ENCODE results near the gene ASAP3. TPM values are rescaled to one million over a fixed set of nuclear protein-coding genes. Genes with fewer than 3 reads are reported as not detected.

ASAP3 gene
- total and polyA plus RNA-seq, 9 donors: 37.3 to 147 (median 91.0) TPM

DNA sequence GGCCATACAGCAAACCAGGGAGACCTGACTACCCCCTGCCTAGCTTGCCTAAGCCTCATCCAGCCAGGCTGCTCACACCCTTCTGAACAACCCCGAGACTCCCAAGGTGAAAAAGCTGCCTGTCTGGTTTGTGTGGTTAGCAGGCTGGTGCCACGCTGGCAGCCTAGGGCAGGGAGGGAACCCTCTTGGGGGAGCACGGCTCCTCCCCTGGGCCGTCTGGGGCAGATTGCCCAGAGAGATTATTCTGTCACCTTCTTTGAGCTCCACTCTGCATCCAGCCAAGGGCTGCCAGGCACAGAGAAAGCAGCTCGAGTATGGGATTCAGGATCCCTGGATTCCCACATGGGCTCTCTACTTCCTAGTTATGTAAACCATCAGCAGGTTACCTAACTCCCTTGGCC lies 32.0 kb downstream of the ASAP3 start:
- intact Hi-C loops (cut with DNase I): no loop called here
- 73 to 76% (median 75%) methylated on average over 5 of the region's 5 CpGs for WGBS, 3 donors
- Histone ChIP-seq H3K4me3 (no peak overlapping the region), H3K36me3 (no peaks in the 10 kb centered on the region), H3K27me3 (no peaks in the 10 kb centered on the region), H3K4me1 (ENCODE audit: insufficient read depth) (peaks cover 7% of the 10 kb centered on the region), H3K9me3 (no peaks in the 10 kb centered on the region), H3K27ac (no peak overlapping the region)
- no peak for DNase-seq
- no peak for TF ChIP-seq POLR2A (IDR thresholded peaks at IDR 0.05)
- no peak for TF ChIP-seq EP300 (IDR thresholded peaks at IDR 0.05)
- TF ChIP-seq, protein P1, sequence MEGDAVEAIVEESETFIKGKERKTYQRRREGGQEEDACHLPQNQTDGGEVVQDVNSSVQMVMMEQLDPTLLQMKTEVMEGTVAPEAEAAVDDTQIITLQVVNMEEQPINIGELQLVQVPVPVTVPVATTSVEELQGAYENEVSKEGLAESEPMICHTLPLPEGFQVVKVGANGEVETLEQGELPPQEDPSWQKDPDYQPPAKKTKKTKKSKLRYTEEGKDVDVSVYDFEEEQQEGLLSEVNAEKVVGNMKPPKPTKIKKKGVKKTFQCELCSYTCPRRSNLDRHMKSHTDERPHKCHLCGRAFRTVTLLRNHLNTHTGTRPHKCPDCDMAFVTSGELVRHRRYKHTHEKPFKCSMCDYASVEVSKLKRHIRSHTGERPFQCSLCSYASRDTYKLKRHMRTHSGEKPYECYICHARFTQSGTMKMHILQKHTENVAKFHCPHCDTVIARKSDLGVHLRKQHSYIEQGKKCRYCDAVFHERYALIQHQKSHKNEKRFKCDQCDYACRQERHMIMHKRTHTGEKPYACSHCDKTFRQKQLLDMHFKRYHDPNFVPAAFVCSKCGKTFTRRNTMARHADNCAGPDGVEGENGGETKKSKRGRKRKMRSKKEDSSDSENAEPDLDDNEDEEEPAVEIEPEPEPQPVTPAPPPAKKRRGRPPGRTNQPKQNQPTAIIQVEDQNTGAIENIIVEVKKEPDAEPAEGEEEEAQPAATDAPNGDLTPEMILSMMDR (IDR thresholded peaks at IDR 0.05): no peak

GRCh38 chr1:23451441-23451840 lies 32.5 kb downstream of the ASAP3 start:
- peaks cover 2% of the 10 kb centered on the region for H3K4me1 ChIP-seq (ENCODE audit: insufficient read depth)
- no peak overlapping the region for H3K4me3 ChIP-seq
- TF ChIP-seq POLR2A (IDR thresholded peaks at IDR 0.05): no peak
- no peak for TF ChIP-seq EP300 (IDR thresholded peaks at IDR 0.05)
- no peaks in the 10 kb centered on the region for H3K27me3 ChIP-seq
- peak in 1 of 5 donors; percentile 14 for DNase-seq
- H3K27ac ChIP-seq: no peak overlapping the region
- H3K9me3 ChIP-seq: no peaks in the 10 kb centered on the region
- no peaks in the 10 kb centered on the region for H3K36me3 ChIP-seq
- intact Hi-C loops (cut with DNase I): no loop called here
- WGBS, 3 donors: 19 to 50% (median 43%) methylated on average over 1 of the region's 1 CpG

DNA sequence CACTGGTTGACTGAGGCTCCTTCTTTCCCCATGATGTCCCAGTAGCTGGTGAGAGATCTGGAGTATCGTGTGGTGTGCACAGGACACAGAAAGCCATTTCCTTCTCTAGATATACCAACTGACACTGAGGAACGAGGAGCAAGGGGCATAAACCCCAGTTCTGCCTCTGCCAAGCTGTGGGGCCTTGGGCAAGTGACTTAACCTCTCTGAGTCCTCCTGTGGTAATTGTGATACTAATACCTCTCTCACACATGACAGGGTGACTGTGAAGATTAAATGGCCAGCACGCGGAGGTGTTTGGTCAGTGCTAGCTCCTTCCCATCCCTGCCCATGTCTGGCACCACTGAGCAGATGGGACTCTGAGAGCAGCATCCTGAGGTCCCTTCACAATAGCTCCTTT lies 33.1 kb downstream of the ASAP3 start:
- peaks cover 2% of the 10 kb centered on the region for H3K4me1 ChIP-seq (ENCODE audit: insufficient read depth)

DNA sequence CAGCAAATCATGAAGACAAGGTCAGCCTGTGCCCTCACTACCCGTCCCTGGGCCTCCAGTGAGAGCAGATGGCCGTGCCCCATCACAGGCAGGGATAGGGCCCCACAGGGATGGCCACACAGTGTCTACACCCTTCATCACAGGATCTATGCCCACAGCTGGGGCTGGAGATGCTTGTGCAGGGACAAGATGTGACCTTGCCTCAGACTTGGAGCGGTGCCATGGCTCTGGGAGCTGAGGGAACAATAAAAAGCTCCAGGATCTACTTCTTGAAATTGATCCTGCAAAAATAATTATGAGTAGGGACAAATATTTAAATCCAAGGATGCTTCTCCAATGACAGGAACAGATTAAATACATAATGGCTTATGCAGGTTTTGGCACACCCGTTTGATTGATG lies 34.0 kb downstream of the ASAP3 start:
- Histone ChIP-seq H3K27me3 (no peaks in the 10 kb centered on the region), H3K4me1 (ENCODE audit: insufficient read depth) (no peaks in the 10 kb centered on the region), H3K9me3 (no peaks in the 10 kb centered on the region), H3K27ac (no peak overlapping the region), H3K4me3 (no peak overlapping the region), H3K36me3 (no peaks in the 10 kb centered on the region)
- WGBS, 3 donors: 77 to 91% (median 80%) methylated on average over 4 of the region's 4 CpGs
- intact Hi-C loops (cut with DNase I): no loop called here
- DNase-seq: peak in 3 of 5 donors; percentile 59 to 65 (median 60)
- TF ChIP-seq, protein P1 (IDR thresholded peaks at IDR 0.05): no peak
- no peak for TF ChIP-seq POLR2A (IDR thresholded peaks at IDR 0.05)
- no peak for TF ChIP-seq EP300 (IDR thresholded peaks at IDR 0.05)

More for the DNA sequence above, 33.1 kb downstream of the ASAP3 start:
- no peak overlapping the region for H3K4me3 ChIP-seq
- DNase-seq: peak in 1 of 5 donors; percentile 14
- intact Hi-C loops (cut with DNase I): no loop called here
- no peaks in the 10 kb centered on the region for H3K27me3 ChIP-seq
- no peaks in the 10 kb centered on the region for H3K36me3 ChIP-seq
- 71 to 87% (median 82%) methylated on average over 4 of the region's 4 CpGs for WGBS, 3 donors
- H3K27ac ChIP-seq: no peak overlapping the region
- no peak for TF ChIP-seq EP300 (IDR thresholded peaks at IDR 0.05)
- TF ChIP-seq, protein P1 (IDR thresholded peaks at IDR 0.05): no peak
- TF ChIP-seq POLR2A (IDR thresholded peaks at IDR 0.05): no peak
- no peaks in the 10 kb centered on the region for H3K9me3 ChIP-seq

GRCh38 chr1:23449306-23449705 lies 34.7 kb downstream of the ASAP3 start:
- peaks cover 2% of the 10 kb centered on the region for H3K4me1 ChIP-seq (ENCODE audit: insufficient read depth)
- H3K27me3 ChIP-seq: no peaks in the 10 kb centered on the region
- no peak overlapping the region for H3K27ac ChIP-seq
- H3K9me3 ChIP-seq: no peaks in the 10 kb centered on the region
- intact Hi-C loops (cut with DNase I): no loop called here
- peak in 1 of 5 donors; percentile 7 for DNase-seq
- WGBS, 3 donors: 72 to 76% (median 75%) methylated on average over 6 of the region's 6 CpGs
- H3K36me3 ChIP-seq: no peaks in the 10 kb centered on the region
- TF ChIP-seq POLR2A (IDR thresholded peaks at IDR 0.05) (no peak), EP300 (IDR thresholded peaks at IDR 0.05) (no peak)
- TF ChIP-seq, protein P1 (IDR thresholded peaks at IDR 0.05): no peak
- no peak overlapping the region for H3K4me3 ChIP-seq
